Measurements from ENCODE around the gene GLRX.

The GLRX gene

DNA sequence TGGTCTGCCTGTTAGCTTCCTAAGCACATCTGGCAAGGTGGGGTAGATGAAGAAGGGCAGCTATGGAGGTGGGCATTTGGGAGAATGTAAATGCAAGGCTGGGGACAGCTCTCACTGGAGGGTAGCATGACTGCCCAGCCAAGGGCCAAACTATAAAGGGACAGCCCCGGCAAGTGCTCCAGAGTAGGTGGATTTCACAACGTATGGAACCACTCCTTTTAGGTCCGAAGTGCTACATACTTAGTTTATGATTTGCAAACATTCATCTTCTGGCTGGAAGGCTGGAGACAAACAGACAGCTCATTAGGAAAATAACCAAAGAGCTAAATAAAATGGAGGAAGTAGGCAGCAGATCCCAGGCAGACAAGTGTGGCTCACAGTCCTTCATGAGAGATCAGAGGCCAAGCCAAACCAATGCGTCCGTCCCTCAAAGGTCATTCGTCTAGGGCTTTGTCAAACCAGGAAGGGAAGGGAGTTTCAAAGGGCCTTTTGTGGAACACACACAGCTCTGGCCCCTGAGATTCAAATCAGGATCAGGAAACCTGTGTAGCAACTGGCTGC, 42.5 kb upstream of the GLRX start:
- H3K9me3 ChIP-seq, result no peaks in the 10 kb centered on the region
- H3K36me3 ChIP-seq, result no peaks in the 10 kb centered on the region
- no peak for DNase-seq
- TF ChIP-seq, protein P1, sequence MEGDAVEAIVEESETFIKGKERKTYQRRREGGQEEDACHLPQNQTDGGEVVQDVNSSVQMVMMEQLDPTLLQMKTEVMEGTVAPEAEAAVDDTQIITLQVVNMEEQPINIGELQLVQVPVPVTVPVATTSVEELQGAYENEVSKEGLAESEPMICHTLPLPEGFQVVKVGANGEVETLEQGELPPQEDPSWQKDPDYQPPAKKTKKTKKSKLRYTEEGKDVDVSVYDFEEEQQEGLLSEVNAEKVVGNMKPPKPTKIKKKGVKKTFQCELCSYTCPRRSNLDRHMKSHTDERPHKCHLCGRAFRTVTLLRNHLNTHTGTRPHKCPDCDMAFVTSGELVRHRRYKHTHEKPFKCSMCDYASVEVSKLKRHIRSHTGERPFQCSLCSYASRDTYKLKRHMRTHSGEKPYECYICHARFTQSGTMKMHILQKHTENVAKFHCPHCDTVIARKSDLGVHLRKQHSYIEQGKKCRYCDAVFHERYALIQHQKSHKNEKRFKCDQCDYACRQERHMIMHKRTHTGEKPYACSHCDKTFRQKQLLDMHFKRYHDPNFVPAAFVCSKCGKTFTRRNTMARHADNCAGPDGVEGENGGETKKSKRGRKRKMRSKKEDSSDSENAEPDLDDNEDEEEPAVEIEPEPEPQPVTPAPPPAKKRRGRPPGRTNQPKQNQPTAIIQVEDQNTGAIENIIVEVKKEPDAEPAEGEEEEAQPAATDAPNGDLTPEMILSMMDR (IDR thresholded peaks at IDR 0.05; ENCODE audit: low read depth, low read length), result no peak
- H3K4me1 ChIP-seq, result 0 out of 2 replicates have a peak, but pooled peaks cover 6% of the 10 kb centered on the region
- H3K4me3 ChIP-seq (ENCODE audit: low read depth, low read length), result no peak overlapping the region
- H3K27me3 ChIP-seq, result no peaks in the 10 kb centered on the region

DNA sequence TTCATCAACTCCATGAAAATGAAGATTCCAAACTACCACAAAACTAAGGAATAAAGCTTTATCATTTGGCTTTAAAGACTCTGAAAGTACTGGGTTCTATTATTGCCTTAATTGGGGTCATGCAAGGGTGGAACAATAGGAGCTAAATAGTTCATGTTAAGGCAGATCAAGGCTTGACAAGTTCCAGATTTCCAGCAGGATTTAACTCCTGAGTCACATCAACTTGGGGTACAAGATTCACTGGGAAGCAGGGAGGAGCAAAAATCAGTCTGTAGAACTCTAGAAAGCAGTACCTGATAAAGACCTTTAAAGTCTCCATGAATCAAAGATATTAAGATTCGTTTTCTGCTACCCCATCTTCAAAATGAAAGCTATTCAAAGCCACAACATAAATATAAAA, 41.9 kb upstream of the GLRX start:
- TF ChIP-seq, protein P1 (IDR thresholded peaks at IDR 0.05; ENCODE audit: low read depth, low read length), result no peak
- no peaks in the 10 kb centered on the region for H3K36me3 ChIP-seq
- no peaks in the 10 kb centered on the region for H3K27me3 ChIP-seq
- no peak for DNase-seq
- no peaks in the 10 kb centered on the region for H3K9me3 ChIP-seq
- no peak overlapping the region for H3K4me3 ChIP-seq (ENCODE audit: low read depth, low read length)
- 0 out of 2 replicates have a peak, but pooled peaks cover 6% of the 10 kb centered on the region for H3K4me1 ChIP-seq

- no peak overlapping the region for H3K4me3 ChIP-seq (ENCODE audit: low read depth, low read length)
- H3K4me1 ChIP-seq, result 0 out of 2 replicates have a peak, but pooled peaks cover 6% of the 10 kb centered on the region
- DNase-seq, result no peak
- TF ChIP-seq, protein P1 (IDR thresholded peaks at IDR 0.05; ENCODE audit: low read depth, low read length), result no peak
- no peaks in the 10 kb centered on the region for H3K9me3 ChIP-seq
- H3K36me3 ChIP-seq, result no peaks in the 10 kb centered on the region
- no peaks in the 10 kb centered on the region for H3K27me3 ChIP-seq
Measured at GRCh38 chr5:95863383-95863757, 40.8 kb upstream of the GLRX start.

DNA sequence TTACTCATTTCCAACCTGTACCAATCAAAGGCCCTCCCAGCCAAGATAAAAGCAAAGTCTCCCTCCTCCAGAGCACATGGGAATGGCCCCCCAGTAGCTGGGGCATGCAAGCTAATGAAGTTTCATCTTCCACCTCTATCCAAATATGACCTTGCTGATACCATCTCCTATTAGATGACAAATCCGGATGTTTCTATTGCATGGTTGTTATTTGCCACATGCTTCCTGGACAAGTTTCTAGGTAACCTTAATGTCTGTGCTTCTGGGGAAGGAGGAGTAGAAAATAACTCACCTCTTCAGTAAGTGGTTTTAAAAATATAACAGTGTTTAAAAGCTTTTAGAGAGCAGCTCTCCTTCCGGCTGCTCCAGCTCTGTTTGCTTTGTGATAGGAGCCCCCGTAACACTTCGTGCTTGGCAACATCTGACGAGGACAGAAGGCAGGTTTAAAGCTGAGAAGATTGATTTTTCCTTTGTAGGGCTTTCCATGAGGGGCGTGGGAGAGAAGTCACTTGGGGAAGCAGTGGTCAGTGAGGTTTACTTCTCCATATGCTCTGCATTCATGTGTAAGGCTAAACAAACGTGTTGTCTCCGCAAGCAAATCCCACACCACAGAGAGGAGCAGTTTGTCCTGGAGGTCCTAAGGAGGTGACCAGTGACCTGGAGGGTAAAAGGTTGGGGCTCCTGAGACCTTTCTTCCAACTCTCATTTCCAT, 40.3 kb upstream of the GLRX start:
- TF ChIP-seq, protein P1 (IDR thresholded peaks at IDR 0.05; ENCODE audit: low read depth, low read length), result no peak
- Histone ChIP-seq H3K9me3 (no peaks in the 10 kb centered on the region), H3K27me3 (no peaks in the 10 kb centered on the region), H3K4me1 (0 out of 2 replicates have a peak, but pooled peaks cover 6% of the 10 kb centered on the region), H3K36me3 (no peaks in the 10 kb centered on the region), H3K4me3 (ENCODE audit: low read depth, low read length) (no peak overlapping the region)
- DNase-seq, result no peak

DNA sequence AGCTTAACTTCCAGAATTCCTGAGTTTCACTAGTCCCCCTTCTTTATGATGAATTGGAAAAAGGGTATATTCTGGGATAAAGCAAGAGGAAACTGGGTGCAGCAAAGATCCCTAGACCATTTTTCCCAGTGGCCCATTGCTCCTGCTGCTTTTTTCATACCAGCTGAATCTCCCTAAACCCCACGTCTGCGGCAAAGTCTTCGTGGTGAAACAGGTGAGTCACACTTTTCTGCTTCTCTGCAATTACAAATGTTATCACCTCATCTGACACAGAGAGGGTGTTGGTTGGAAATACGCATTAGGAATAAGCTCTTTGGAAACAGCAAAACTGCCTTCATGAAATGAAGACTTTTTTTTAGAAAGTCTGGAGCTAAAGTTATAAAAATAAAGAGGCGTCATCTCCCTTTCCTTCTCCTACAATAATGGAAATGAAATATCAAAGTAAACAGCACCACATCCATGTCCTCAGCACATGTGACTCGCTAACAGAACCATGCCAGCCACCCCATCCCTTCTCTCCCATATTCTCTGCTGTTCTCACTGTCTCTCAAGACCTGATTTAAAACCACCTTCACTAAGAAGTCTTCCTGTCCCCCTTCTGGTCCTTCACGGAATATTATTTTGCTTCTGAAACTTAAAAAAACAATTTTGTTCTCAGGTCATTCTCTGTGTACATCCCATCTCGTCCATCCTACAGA, 39.5 kb upstream of the GLRX start:
- H3K36me3 ChIP-seq, result no peaks in the 10 kb centered on the region
- H3K9me3 ChIP-seq, result no peaks in the 10 kb centered on the region
- no peak overlapping the region for H3K4me3 ChIP-seq (ENCODE audit: low read depth, low read length)
- TF ChIP-seq, protein P1 (IDR thresholded peaks at IDR 0.05; ENCODE audit: low read depth, low read length), result no peak
- no peak for DNase-seq
- H3K27me3 ChIP-seq, result no peaks in the 10 kb centered on the region
- 0 out of 2 replicates have a peak, but pooled peaks cover 6% of the 10 kb centered on the region for H3K4me1 ChIP-seq

All from BE2C (cell line).